Transverse colon (tissue), 4 donors: ENCODE data around the gene LAMTOR3. TPM values are rescaled to one million over a fixed set of nuclear protein-coding genes. Genes with fewer than 3 reads are reported as not detected.

Experiments used
- DNase-seq: peaks from one replicate; pipeline ENCODE4 v3.0.0-alpha.2; 2019
- H3K27ac ChIP-seq, 4 donors: fragments of 200-600 bp; sonication (generic); 2 replicates each; pipeline ENCODE4 v1.5.1; 2016 to 2018; ENCODE audit warnings: inconsistent platforms in 4 of 4
- H3K27me3 ChIP-seq: fragments of 200-600 bp; sonication (generic); 2 replicates; pipeline ENCODE4 v1.5.1; 2017; ENCODE audit warnings: inconsistent platforms
- H3K36me3 ChIP-seq, 4 donors: fragments of 200-600 bp; sonication (generic); 2 replicates each; pipeline ENCODE4 v1.5.1; 2017 to 2019; ENCODE audit warnings: inconsistent platforms in 4 of 4
- H3K4me1 ChIP-seq, 4 donors: fragments of 200-600 bp; sonication (generic); 2 replicates each; pipeline ENCODE4 v1.5.1; 2017 to 2020; ENCODE audit warnings: inconsistent platforms in 4 of 4
- H3K4me3 ChIP-seq, 4 donors: fragments of 200-600 bp; sonication (generic); 1 replicate in 1 of 4; 2 replicates in 3 of 4; pipeline versions ENCODE4 v1.5.1 to v1.6.1; 2017 to 2019; ENCODE audit warnings: inconsistent platforms in 4 of 4
- H3K9me3 ChIP-seq, 2 donors: fragments of 200-600 bp; sonication (generic); 2 replicates each; pipeline ENCODE4 v1.5.1; 2017 to 2019; ENCODE audit warnings: inconsistent platforms in 2 of 2
- CTCF ChIP-seq, 5 experiments: fragments of 200-600 bp in 3 of 5; fragments of 450-650 bp in 2 of 5; sonication (generic) in 3 of 5; IDR thresholded peaks; 1 replicate in 2 of 5; 2 replicates in 3 of 5; pipeline ENCODE4 v1.5.1; 2016 to 2017; ENCODE audit warnings: antibody characterized with exemption in 5 of 5, inconsistent platforms in 3 of 5, mild to moderate bottlenecking in 2 of 5, moderate library complexity in 1 of 5
- EP300 ChIP-seq: sonication (generic); formaldehyde crosslinking; IDR thresholded peaks from one replicate; pipeline ENCODE4 v1.6.1; 2017; ENCODE audit warnings: antibody characterized with exemption, low read depth
- POLR2A ChIP-seq: fragments of 450-650 bp; IDR thresholded peaks from one replicate; pipeline ENCODE4 v1.6.1; 2016; ENCODE audit warnings: antibody characterized with exemption, mild to moderate bottlenecking, moderate library complexity
- POLR2AphosphoS5 ChIP-seq, 3 donors: sonication (generic); formaldehyde crosslinking; IDR thresholded peaks; one replicate each; pipeline ENCODE4 v1.6.1; 2016; ENCODE audit warnings: antibody characterized with exemption in 3 of 3
- WGBS, 2 donors: methylation state at CpG; one replicate each; pipeline ENCODE4 v1.1.5; 2018; ENCODE audit warnings: low coverage in 1 of 2; 5-methylcytosine and 5-hydroxymethylcytosine counted together
- in situ Hi-C, 4 donors: fragments of 200-750 bp; cut with MboI; loops; one replicate each; pipeline versions ENCODE4 v1.15.0 to v1.15.1; 2017; ENCODE audit warnings: low sequenced_read_pairs in 3 of 4, low pct_ligation_motif_present in 1 of 4, low pct_unique_long_range_greater_than_20kb in 1 of 4
- intact Hi-C: fragments of 100-400 bp; cut with DNase I; formaldehyde crosslinking; loops from one replicate; pipeline ENCODE4 v1.15.1; 2023; ENCODE audit warnings: low total_unique reads
- total RNA-seq, 4 donors: library from RNA; depleted of rRNA; stranded (reverse); fragments of >200 nt; gene quantifications; one replicate each; pipeline ENCODE4 v1.1.0, GENCODE V29; 2016

The LAMTOR3 gene
- total RNA-seq, 4 donors from 2014 or later: 1.00 to 60.3 (median 32.0) TPM

- Histone ChIP-seq H3K36me3 (peaks cover 0 to 21% (median 0%) of the 10 kb centered on the region in 4 donors), H3K27ac (no peak overlapping the region), H3K4me1 (peaks cover 0 to 18% (median 9%) of the 10 kb centered on the region in 4 donors), H3K4me3 (no peak overlapping the region), H3K27me3 (no peaks in the 10 kb centered on the region), H3K9me3 (no peaks in the 10 kb centered on the region)
- intact Hi-C loops (no loop called here), in situ Hi-C loops (no loop called here)
- TF ChIP-seq CTCF (IDR thresholded peaks at IDR 0.05) (no peak), EP300 (no peak), POLR2A (no peak), POLR2AphosphoS5 (IDR thresholded peaks at IDR 0.05) (no peak)
- no peak for DNase-seq
- WGBS, 2 donors: 90 to 92% methylated on average over 2 to 3 of the region's 3 CpGs
Measured at GRCh38 chr4:99921174-99921573, 26.9 kb upstream of the LAMTOR3 start.

GRCh38 chr4:99918656-99919055, 24.4 kb upstream of the LAMTOR3 start:
- in situ Hi-C loops: no loop called here
- Histone ChIP-seq H3K9me3 (no peaks in the 10 kb centered on the region), H3K27me3 (no peaks in the 10 kb centered on the region), H3K36me3 (peaks cover 0 to 21% (median 0%) of the 10 kb centered on the region in 4 donors), H3K27ac (peak overlapping the region; percentile 60 to 83 (median 77)), H3K4me1 (peaks cover 0 to 18% (median 9%) of the 10 kb centered on the region in 4 donors), H3K4me3 (no peak overlapping the region)
- intact Hi-C loops: no loop called here
- 51 to 100% methylated on average over 1 to 2 of the region's 2 CpGs for WGBS, 2 donors
- peak; percentile 76 for DNase-seq
- peak; percentile 21 for TF ChIP-seq POLR2A
- no peak for TF ChIP-seq EP300
- peak in 2 of 3 donors; percentile 46 to 75 for TF ChIP-seq POLR2AphosphoS5 (IDR thresholded peaks at IDR 0.05)

GRCh38 chr4:99917575-99917974, 23.3 kb upstream of the LAMTOR3 start:
- in situ Hi-C loops: no loop called here
- Histone ChIP-seq H3K27ac (peak overlapping the region in 3 of 4 donors; percentile 60 to 83 (median 80)), H3K4me1 (peaks cover 0 to 18% (median 9%) of the 10 kb centered on the region in 4 donors), H3K27me3 (no peaks in the 10 kb centered on the region), H3K4me3 (no peak overlapping the region), H3K9me3 (no peaks in the 10 kb centered on the region), H3K36me3 (peaks cover 0 to 16% (median 0%) of the 10 kb centered on the region in 4 donors)
- TF ChIP-seq POLR2A: no peak
- no peak for TF ChIP-seq CTCF (IDR thresholded peaks at IDR 0.05)
- TF ChIP-seq POLR2AphosphoS5 (IDR thresholded peaks at IDR 0.05): no peak
- no peak for TF ChIP-seq EP300
- no peak for DNase-seq
- intact Hi-C loops: no loop called here
- WGBS, 2 donors: 96% methylated on average over 3 of the region's 3 CpGs

- H3K27ac ChIP-seq: no peak overlapping the region
- no peaks in the 10 kb centered on the region for H3K9me3 ChIP-seq
- TF ChIP-seq POLR2A: no peak
- no peak for TF ChIP-seq EP300
- TF ChIP-seq CTCF (IDR thresholded peaks at IDR 0.05): no peak
- TF ChIP-seq POLR2AphosphoS5 (IDR thresholded peaks at IDR 0.05): no peak
- WGBS, 2 donors: 63 to 84% methylated on average over 2 of the region's 2 CpGs
- no peak for DNase-seq
- intact Hi-C loops (no loop called here), in situ Hi-C loops (no loop called here)
- H3K27me3 ChIP-seq: no peaks in the 10 kb centered on the region
- peaks cover 0 to 18% (median 9%) of the 10 kb centered on the region in 4 donors for H3K4me1 ChIP-seq
- H3K4me3 ChIP-seq: no peak overlapping the region
- H3K36me3 ChIP-seq: peaks cover 0 to 11% (median 0%) of the 10 kb centered on the region in 4 donors
Measured at GRCh38 chr4:99915449-99915848, 21.2 kb upstream of the LAMTOR3 start.
